ENCODE results near the gene MAP1B. TPM values are rescaled to one million over a fixed set of nuclear protein-coding genes. Genes with fewer than 3 reads are reported as not detected.
A peak's percentile ranks its signal among the peaks of the same experiment; 100 is the strongest.

The MAP1B gene
- total and polyA plus RNA-seq, 9 of the 15 experiments (the other 6 are each of a cell fraction or from before 2014, with no cell fraction given) = 5.2 to 66.1 (median 17.3) TPM

DNA sequence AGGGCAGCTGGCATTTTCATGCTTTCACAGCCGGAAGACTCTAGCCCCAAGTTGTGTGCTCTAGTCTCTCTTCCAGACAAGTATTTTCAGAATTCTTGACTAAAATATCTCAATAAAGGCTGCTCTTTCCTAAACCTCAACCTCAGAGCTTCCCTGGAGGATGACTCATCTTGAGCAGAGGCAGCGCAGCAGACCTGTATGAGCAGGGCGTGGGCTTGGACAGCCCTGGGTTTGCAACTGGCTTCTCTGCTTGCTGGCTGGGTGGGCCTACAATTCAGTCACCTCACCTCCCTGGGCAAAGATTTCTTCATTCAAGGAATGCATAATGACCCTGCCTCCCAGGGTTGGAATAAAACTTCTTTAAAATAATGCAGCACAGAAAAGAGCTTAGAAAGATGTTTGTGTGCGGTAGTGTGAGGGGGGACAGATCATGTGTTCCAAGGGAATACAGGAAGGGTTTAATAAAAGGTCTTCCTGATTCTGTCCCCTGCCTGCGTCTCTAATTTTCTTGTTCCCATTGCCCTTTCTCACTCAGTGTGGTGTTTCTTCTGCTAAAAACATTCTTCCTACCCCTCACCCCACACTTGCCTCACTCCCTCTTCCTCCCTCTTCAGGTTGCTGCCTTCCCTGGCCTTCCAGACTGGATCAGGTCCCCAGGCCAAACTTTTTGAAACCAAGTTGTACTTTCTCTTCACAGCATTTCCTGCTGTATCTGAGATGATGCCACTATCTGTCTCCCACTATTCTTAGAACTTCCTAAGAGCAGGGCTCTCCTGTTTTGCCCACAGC lies 39.4 kb upstream of the MAP1B start:
- WGBS (ENCODE audit: insufficient coverage, low coverage, missing lambda C conversion rate) = 6% methylated on average over 5 of the region's 5 CpGs
- ATAC-seq (peak; percentile 87), FAIRE-seq (peak; percentile 62), DNase-seq (ENCODE audit: extremely low read depth in 1 of 4, low spot score in 3 of 4) (peak in 3 of 4 experiments; percentile 14 to 45 (median 30))
- Histone ChIP-seq H3K9me3 (replicated peaks; ENCODE audit: control insufficient read depth, insufficient read depth, low read depth, low read length) (no peaks in the 10 kb centered on the region), H3K79me2 (ENCODE audit: control insufficient read depth, insufficient read depth, low read length) (no peaks in the 10 kb centered on the region), H3K36me3 (ENCODE audit: control insufficient read depth, insufficient read depth, low read length) (no peaks in the 10 kb centered on the region), H4K20me1 (replicated peaks; ENCODE audit: control insufficient read depth, insufficient read depth, low read length) (0 out of 2 replicates have a peak, but pooled peaks cover 7% of the 10 kb centered on the region), H2AFZ (ENCODE audit: low read depth, low read length) (no peak overlapping the region), H3K4me2 (ENCODE audit: insufficient read depth, low read length) (no peak overlapping the region), H3K27ac (ENCODE audit: extremely low read depth, low read depth, low read length) (no peak overlapping the region), H3K4me1 (replicated peaks in 1 of 2; ENCODE audit: control insufficient read depth in 2 of 2, insufficient read depth in 2 of 2, low read length in 2 of 2) (peaks cover 4% of the 10 kb centered on the region in 2 experiments; a peak in 2 of 5 replicates), H3K9me1 (ENCODE audit: control insufficient read depth, insufficient read depth, low read length) (no peaks in the 10 kb centered on the region), H3K4me3 (no peak overlapping the region), H3K9ac (ENCODE audit: insufficient read depth in 1 of 2, low read depth in 2 of 2, low read length in 2 of 2) (no peak overlapping the region), H3K27me3 (ENCODE audit: control insufficient read depth in 2 of 2, insufficient read depth in 2 of 2, low read length in 2 of 2) (peaks cover 3 to 12% of the 10 kb centered on the region in 2 experiments; a peak in 4 of 5 replicates)
- POLR2A ChIA-PET = interaction anchor here (0.6 to 1.9 kb wide), 4 partner anchors 10 to 42 kb away, joined by 3 to 9 read pairs (median 3); no protein-coding TSS in a partner anchor
- no TSS peak for BruUV-seq (replicated peaks)
- intact Hi-C loops (cut with micrococcal nuclease) (no loop called here), in situ Hi-C loops (cut with MboI) (no loop called here)
- CTCF ChIA-PET (ENCODE audit: low intra/inter-chr PET ratio) = no interaction called here
- TF ChIP-seq, protein P1, sequence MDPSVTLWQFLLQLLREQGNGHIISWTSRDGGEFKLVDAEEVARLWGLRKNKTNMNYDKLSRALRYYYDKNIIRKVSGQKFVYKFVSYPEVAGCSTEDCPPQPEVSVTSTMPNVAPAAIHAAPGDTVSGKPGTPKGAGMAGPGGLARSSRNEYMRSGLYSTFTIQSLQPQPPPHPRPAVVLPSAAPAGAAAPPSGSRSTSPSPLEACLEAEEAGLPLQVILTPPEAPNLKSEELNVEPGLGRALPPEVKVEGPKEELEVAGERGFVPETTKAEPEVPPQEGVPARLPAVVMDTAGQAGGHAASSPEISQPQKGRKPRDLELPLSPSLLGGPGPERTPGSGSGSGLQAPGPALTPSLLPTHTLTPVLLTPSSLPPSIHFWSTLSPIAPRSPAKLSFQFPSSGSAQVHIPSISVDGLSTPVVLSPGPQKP (CRISPR knock-in tag; IDR thresholded peaks at IDR 0.05) = no peak
- TF ChIP-seq, protein P2, sequence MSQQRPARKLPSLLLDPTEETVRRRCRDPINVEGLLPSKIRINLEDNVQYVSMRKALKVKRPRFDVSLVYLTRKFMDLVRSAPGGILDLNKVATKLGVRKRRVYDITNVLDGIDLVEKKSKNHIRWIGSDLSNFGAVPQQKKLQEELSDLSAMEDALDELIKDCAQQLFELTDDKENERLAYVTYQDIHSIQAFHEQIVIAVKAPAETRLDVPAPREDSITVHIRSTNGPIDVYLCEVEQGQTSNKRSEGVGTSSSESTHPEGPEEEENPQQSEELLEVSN (IDR thresholded peaks at IDR 0.05; ENCODE audit: borderline replicate concordance in 1 of 2, extremely low read depth in 1 of 2, insufficient read depth in 1 of 2, insufficient read length in 1 of 2, low read depth in 1 of 2, low read length in 1 of 2, poor library complexity in 1 of 2, severe bottlenecking in 1 of 2) = no peak
- TF ChIP-seq NR2C2 (CRISPR knock-in tag; IDR thresholded peaks at IDR 0.05) = no peak
- TF ChIP-seq NR2C2 (tag; IDR thresholded peaks at IDR 0.05) = no peak
- TF ChIP-seq SRSF3 (IDR thresholded peaks at IDR 0.05; ENCODE audit: insufficient read depth, low read length) = no peak
- TF ChIP-seq, protein P3, sequence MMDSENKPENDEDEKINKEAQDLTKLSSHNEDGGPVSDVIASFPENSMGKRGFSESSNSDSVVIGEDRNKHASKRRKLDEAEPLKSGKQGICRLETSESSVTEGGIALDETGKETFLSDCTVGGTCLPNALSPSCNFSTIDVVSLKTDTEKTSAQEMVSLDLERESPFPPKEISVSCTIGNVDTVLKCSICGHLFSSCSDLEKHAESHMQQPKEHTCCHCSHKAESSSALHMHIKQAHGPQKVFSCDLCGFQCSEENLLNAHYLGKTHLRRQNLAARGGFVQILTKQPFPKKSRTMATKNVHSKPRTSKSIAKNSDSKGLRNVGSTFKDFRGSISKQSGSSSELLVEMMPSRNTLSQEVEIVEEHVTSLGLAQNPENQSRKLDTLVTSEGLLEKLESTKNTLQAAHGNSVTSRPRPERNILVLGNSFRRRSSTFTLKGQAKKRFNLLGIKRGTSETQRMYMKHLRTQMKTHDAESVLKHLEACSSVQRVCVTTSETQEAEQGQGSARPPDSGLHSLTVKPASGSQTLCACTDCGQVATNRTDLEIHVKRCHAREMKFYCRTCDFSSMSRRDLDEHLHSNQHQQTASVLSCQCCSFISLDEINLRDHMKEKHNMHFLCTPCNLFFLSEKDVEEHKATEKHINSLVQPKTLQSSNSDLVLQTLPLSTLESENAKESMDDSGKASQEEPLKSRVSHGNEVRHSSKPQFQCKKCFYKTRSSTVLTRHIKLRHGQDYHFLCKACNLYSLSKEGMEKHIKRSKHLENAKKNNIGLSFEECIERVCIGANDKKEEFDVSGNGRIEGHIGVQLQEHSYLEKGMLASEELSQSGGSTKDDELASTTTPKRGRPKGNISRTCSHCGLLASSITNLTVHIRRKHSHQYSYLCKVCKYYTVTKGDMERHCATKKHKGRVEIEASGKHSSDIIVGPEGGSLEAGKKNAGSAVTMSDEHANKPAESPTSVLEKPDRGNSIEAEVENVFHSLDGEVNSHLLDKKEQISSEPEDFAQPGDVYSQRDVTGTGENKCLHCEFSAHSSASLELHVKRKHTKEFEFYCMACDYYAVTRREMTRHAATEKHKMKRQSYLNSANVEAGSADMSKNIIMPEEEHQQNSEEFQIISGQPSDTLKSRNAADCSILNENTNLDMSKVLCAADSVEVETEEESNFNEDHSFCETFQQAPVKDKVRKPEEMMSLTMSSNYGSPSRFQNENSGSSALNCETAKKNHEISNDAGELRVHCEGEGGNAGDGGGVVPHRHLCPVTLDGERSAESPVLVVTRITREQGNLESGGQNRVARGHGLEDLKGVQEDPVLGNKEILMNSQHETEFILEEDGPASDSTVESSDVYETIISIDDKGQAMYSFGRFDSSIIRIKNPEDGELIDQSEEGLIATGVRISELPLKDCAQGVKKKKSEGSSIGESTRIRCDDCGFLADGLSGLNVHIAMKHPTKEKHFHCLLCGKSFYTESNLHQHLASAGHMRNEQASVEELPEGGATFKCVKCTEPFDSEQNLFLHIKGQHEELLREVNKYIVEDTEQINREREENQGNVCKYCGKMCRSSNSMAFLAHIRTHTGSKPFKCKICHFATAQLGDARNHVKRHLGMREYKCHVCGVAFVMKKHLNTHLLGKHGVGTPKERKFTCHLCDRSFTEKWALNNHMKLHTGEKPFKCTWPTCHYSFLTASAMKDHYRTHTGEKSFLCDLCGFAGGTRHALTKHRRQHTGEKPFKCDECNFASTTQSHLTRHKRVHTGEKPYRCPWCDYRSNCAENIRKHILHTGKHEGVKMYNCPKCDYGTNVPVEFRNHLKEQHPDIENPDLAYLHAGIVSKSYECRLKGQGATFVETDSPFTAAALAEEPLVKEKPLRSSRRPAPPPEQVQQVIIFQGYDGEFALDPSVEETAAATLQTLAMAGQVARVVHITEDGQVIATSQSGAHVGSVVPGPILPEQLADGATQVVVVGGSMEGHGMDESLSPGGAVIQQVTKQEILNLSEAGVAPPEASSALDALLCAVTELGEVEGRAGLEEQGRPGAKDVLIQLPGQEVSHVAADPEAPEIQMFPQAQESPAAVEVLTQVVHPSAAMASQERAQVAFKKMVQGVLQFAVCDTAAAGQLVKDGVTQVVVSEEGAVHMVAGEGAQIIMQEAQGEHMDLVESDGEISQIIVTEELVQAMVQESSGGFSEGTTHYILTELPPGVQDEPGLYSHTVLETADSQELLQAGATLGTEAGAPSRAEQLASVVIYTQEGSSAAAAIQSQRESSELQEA (IDR thresholded peaks at IDR 0.05; ENCODE audit: low read depth) = no peak
- no peak for TF ChIP-seq PHF20 (IDR thresholded peaks at IDR 0.05; ENCODE audit: partially characterized antibody)
- no peak for TF ChIP-seq TAF15 (IDR thresholded peaks at IDR 0.05; ENCODE audit: low read depth, low read length)
- TF ChIP-seq JUN (IDR thresholded peaks at IDR 0.05; ENCODE audit: borderline replicate concordance, low read depth, low read length) = peak; percentile 45; the same call in 1 of the 2 replicates
- TF ChIP-seq JUN (CRISPR knock-in tag; IDR thresholded peaks at IDR 0.05; ENCODE audit: borderline replicate concordance) = no peak

Measured in K562 (cell line).